CD14-positive monocyte (primary cell): ENCODE data around the gene ZNF689. TPM values are rescaled to one million over a fixed set of nuclear protein-coding genes. Genes with fewer than 3 reads are reported as not detected.
"Not testable (repeated sequence)": the region's sequence is repeated elsewhere in the genome, so short reads cannot be mapped to it uniquely, and the experiment has no call there.

Experiments
- DNase-seq, 3 donors: peaks; one replicate each; pipeline ENCODE4 v3.0.0-alpha.2; 2011 to 2022
- H2AFZ ChIP-seq: 2 replicates; pipeline ENCODE4 v1.6.0; 2012; ENCODE audit warnings: mild to moderate bottlenecking, low read depth, low read length, inconsistent platforms; ENCODE audit not compliant: insufficient read depth, poor library complexity, severe bottlenecking
- H3K27ac ChIP-seq, 2 donors: 1 replicate in 1 of 2; 2 replicates in 1 of 2; pipeline ENCODE4 v1.5.1; 2012 to 2013; ENCODE audit warnings: low read length in 2 of 2, control low read depth in 1 of 2, inconsistent platforms in 1 of 2, low read depth in 1 of 2, mild to moderate bottlenecking in 1 of 2
- H3K27me3 ChIP-seq, 2 donors: one replicate each; pipeline versions ENCODE4 v1.6.0 to v1.6.1; 2011 to 2013; ENCODE audit warnings: low read length in 2 of 2; ENCODE audit not compliant: control insufficient read depth in 2 of 2, insufficient read depth in 2 of 2
- H3K36me3 ChIP-seq, 2 donors: replicated peaks in 1 of 2; 1 replicate in 1 of 2; 2 replicates in 1 of 2; pipeline versions ENCODE4 v1.5.1 to v1.6.1; 2012 to 2013; ENCODE audit warnings: low read length in 2 of 2, control low read depth in 1 of 2, inconsistent platforms in 1 of 2, mild to moderate bottlenecking in 1 of 2; ENCODE audit not compliant: insufficient read depth in 2 of 2, control insufficient read depth in 1 of 2
- H3K4me1 ChIP-seq, 2 donors: 1 replicate in 1 of 2; 2 replicates in 1 of 2; pipeline versions ENCODE4 v1.5.1 to v1.6.1; 2012 to 2013; ENCODE audit warnings: low read length in 2 of 2, control low read depth in 1 of 2, inconsistent platforms in 1 of 2, mild to moderate bottlenecking in 1 of 2, moderate library complexity in 1 of 2; ENCODE audit not compliant: insufficient read depth in 2 of 2, control insufficient read depth in 1 of 2
- H3K4me2 ChIP-seq: replicated peaks from 2 replicates; pipeline ENCODE3; 2012; ENCODE audit warnings: low read length, moderate library complexity, mild to moderate bottlenecking; ENCODE audit not compliant: poor library complexity, severe bottlenecking; ENCODE audit errors: extremely low read depth
- H3K4me3 ChIP-seq, 3 experiments: fragments of 200-600 bp in 1 of 3; sonication (generic) in 1 of 3; replicated peaks in 1 of 3; 1 replicate in 2 of 3; 2 replicates in 1 of 3; pipeline ENCODE4 v1.5.1; 2011 to 2013; ENCODE audit warnings: low read length in 3 of 3, mild to moderate bottlenecking in 3 of 3, control low read depth in 2 of 3, low read depth in 2 of 3, inconsistent platforms in 1 of 3, moderate library complexity in 1 of 3
- H3K79me2 ChIP-seq: 2 replicates; pipeline ENCODE4 v1.6.0; 2012; ENCODE audit warnings: mild to moderate bottlenecking, control low read depth, inconsistent platforms, low read length, moderate library complexity; ENCODE audit not compliant: insufficient read depth
- H3K9ac ChIP-seq: 2 replicates; pipeline ENCODE4 v1.6.0; 2017; ENCODE audit warnings: low read length, mild to moderate bottlenecking; ENCODE audit not compliant: insufficient read depth, poor library complexity, severe bottlenecking
- H3K9me3 ChIP-seq, 2 donors: replicated peaks in 1 of 2; 1 replicate in 1 of 2; 2 replicates in 1 of 2; pipeline versions ENCODE4 v1.5.1 to v1.6.1; 2012 to 2013; ENCODE audit warnings: low read length in 2 of 2, control low read depth in 1 of 2; ENCODE audit not compliant: control insufficient read depth in 1 of 2, insufficient read depth in 1 of 2
- H4K20me1 ChIP-seq: 2 replicates; pipeline ENCODE4 v1.6.0; 2012; ENCODE audit warnings: mild to moderate bottlenecking, low read length, control low read depth, moderate library complexity; ENCODE audit not compliant: insufficient read depth
- H3K27ac Mint-ChIP-seq, 7 donors: one replicate each; pipeline ENCODE4 v1.8.0; 2020; ENCODE audit warnings: mild to moderate bottlenecking in 7 of 7, mixed read lengths in 7 of 7, moderate library complexity in 6 of 7, inconsistent platforms in 2 of 7
- H3K27me3 Mint-ChIP-seq, 3 donors: one replicate each; pipeline ENCODE4 v1.8.0; 2021 to 2022; ENCODE audit warnings: low read depth in 3 of 3, mild to moderate bottlenecking in 3 of 3, mixed read lengths in 3 of 3, moderate library complexity in 3 of 3, inconsistent platforms in 1 of 3
- H3K36me3 Mint-ChIP-seq, 2 donors: one replicate each; pipeline ENCODE4 v1.8.0; 2020; ENCODE audit warnings: mixed read lengths in 2 of 2, inconsistent platforms in 1 of 2, mild to moderate bottlenecking in 1 of 2
- H3K4me1 Mint-ChIP-seq: one replicate; pipeline ENCODE4 v1.8.0; 2020; ENCODE audit warnings: mild to moderate bottlenecking, mixed read lengths
- H3K4me3 Mint-ChIP-seq, 2 donors: one replicate each; pipeline ENCODE4 v1.8.0; 2020; ENCODE audit warnings: mild to moderate bottlenecking in 2 of 2, mixed read lengths in 2 of 2, moderate library complexity in 1 of 2
- H3K9me3 Mint-ChIP-seq, 7 donors: one replicate each; pipeline ENCODE4 v1.8.0; 2020 to 2022; ENCODE audit warnings: mixed read lengths in 7 of 7, mild to moderate bottlenecking in 6 of 7, moderate library complexity in 6 of 7, inconsistent platforms in 2 of 7
- CTCF ChIP-seq: fragments of 200-600 bp; IDR thresholded peaks from one replicate; pipeline ENCODE4 v1.8.0; 2022; ENCODE audit warnings: antibody characterized with exemption, mild to moderate bottlenecking
- WGBS: methylation state at CpG from one replicate; pipeline ENCODE4 v1.1.5; 2013; ENCODE audit warnings: missing lambda C conversion rate; ENCODE audit not compliant: insufficient coverage; 5-methylcytosine and 5-hydroxymethylcytosine counted together
- intact Hi-C, 2 donors: fragments of 100-400 bp; cut with micrococcal nuclease; formaldehyde crosslinking; loops; one replicate each; pipeline versions ENCODE4 v1.15.0 to v1.15.1; 2023
- polyA plus RNA-seq, 3 donors: library from polyadenylated mRNA; depleted of rRNA in 1 of 3; unstranded in 2 of 3; stranded (reverse) in 1 of 3; fragments of 300-500 nt in 2 of 3; fragments of >200 nt in 1 of 3; fragmentation: Illumina TruSeq in 2 of 3; gene quantifications; 1 replicate in 2 of 3; 2 replicates in 1 of 3; pipeline ENCODE4 v1.2.3, GENCODE V29; 2012 to 2021

ZNF689 gene
- polyA plus RNA-seq, 3 donors: 4.1 to 11.2 (median 8.0) TPM

- no peaks in the 10 kb centered on the region for H4K20me1 ChIP-seq
- H3K36me3 ChIP-seq: no peaks in the 10 kb centered on the region
- no peaks in the 10 kb centered on the region for H3K9me3 Mint-ChIP-seq
- WGBS: 94% methylated on average over 5 of the region's 7 CpGs
- peaks cover 12% of the 10 kb centered on the region for H3K4me1 Mint-ChIP-seq
- H3K4me2 ChIP-seq: no peak overlapping the region
- TF ChIP-seq CTCF: no peak
- no peak overlapping the region for H3K4me3 ChIP-seq
- peaks cover 0 to 3% (median 0%) of the 10 kb centered on the region in 3 donors for H3K27me3 Mint-ChIP-seq
- H3K36me3 Mint-ChIP-seq: no peaks in the 10 kb centered on the region
- peaks cover 12 to 17% of the 10 kb centered on the region in 2 donors for H3K4me1 ChIP-seq
- H3K27me3 ChIP-seq: no peaks in the 10 kb centered on the region
- H3K79me2 ChIP-seq: no peaks in the 10 kb centered on the region
- H2AFZ ChIP-seq: no peak overlapping the region
- no peak overlapping the region for H3K9ac ChIP-seq
- H3K9me3 ChIP-seq: no peaks in the 10 kb centered on the region
- no peak overlapping the region for H3K27ac ChIP-seq
- no peak overlapping the region for H3K4me3 Mint-ChIP-seq
- intact Hi-C loops: no loop called here
- no peak for DNase-seq
- H3K27ac Mint-ChIP-seq: peak overlapping the region in 1 of 7 donors; percentile 44
Observed at GRCh38 chr16:30636599-30636998, 26.4 kb upstream of the ZNF689 start.

DNA sequence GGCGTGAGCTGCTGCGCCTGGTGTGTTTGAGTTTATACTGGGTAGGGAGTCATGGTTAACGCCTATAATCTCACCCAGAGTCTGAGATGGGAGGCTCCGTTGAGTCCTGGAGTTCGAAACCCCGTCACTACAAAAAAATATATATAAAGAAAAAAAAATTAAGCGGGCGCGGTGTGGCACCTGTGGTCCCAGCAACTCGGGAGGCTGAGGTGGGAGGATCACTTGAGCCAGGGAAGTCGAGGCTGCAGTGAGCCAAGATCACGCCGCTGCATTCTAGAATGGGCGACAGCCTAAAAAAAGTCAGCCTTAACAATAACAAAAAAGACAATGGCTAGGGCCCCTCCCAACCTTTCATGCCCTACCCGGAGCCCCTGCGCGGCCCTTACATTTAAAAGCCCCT, 23.3 kb upstream of the ZNF689 start:
- Mint-ChIP-seq H3K4me1 (peaks cover 15% of the 10 kb centered on the region), H3K9me3 (no peaks in the 10 kb centered on the region), H3K27me3 (peaks cover 0 to 5% (median 0%) of the 10 kb centered on the region in 3 donors), H3K4me3 (peak overlapping the region; percentile 86 to 92), H3K27ac (peak overlapping the region; percentile 96 to 98 (median 98)), H3K36me3 (no peaks in the 10 kb centered on the region)
- H3K79me2 ChIP-seq: no peaks in the 10 kb centered on the region
- peak overlapping the region; percentile 9 to 87 (median 74) for H3K4me3 ChIP-seq
- no peaks in the 10 kb centered on the region for H3K27me3 ChIP-seq
- H3K36me3 ChIP-seq: no peaks in the 10 kb centered on the region
- H3K27ac ChIP-seq: peak overlapping the region; percentile 93 to 95
- H2AFZ ChIP-seq: peak overlapping the region; percentile 75
- H3K9me3 ChIP-seq: no peaks in the 10 kb centered on the region
- intact Hi-C loops: no loop called here
- peak overlapping the region; percentile 67 for H3K4me2 ChIP-seq
- H4K20me1 ChIP-seq: no peaks in the 10 kb centered on the region
- H3K4me1 ChIP-seq: peaks cover 15 to 20% of the 10 kb centered on the region in 2 donors
- TF ChIP-seq CTCF: no peak
- 64% methylated on average over 3 of the region's 17 CpGs for WGBS
- H3K9ac ChIP-seq: peak overlapping the region; percentile 79
- DNase-seq: no peak

DNA sequence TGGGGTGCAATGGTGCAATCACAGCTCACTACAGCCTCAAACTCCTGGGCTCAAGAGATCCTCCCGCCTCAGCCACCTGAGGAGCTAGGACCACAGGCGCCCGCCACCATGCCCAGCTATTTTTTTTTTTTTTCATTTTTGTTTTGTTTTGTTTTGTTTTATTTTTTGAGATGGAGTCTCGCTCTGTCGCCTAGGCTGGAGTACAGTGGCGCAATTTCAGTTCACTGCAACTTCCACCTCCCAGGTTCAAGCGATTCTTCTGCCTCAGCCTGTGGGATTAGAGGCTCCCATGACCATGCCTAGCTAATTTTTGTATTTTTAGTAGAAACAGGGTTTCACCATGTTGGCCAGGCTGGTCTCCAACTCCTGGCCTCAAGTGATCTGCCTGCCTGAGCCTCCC, 22.3 kb upstream of the ZNF689 start:
- H3K4me2 ChIP-seq, H3K27me3 ChIP-seq, H2AFZ ChIP-seq, H3K27ac ChIP-seq, H4K20me1 ChIP-seq, H3K9ac ChIP-seq, H3K4me3 Mint-ChIP-seq, H3K79me2 ChIP-seq, DNase-seq, H3K27me3 Mint-ChIP-seq, intact Hi-C loops, H3K9me3 Mint-ChIP-seq, H3K4me3 ChIP-seq, H3K9me3 ChIP-seq, H3K36me3 ChIP-seq, H3K36me3 Mint-ChIP-seq: not testable (repeated sequence)
- Mint-ChIP-seq H3K4me1 (peaks cover 16% of the 10 kb centered on the region), H3K27ac (peak overlapping the region in 1 of 7 donors; percentile 28)
- H3K4me1 ChIP-seq: peaks cover 16 to 22% of the 10 kb centered on the region in 2 donors
- WGBS: 50% methylated on average over 1 of the region's 7 CpGs
